GM21786 (cell line): ENCODE measurements around the gene CNBD2.
"Not testable (repeated sequence)": the region's sequence is repeated elsewhere in the genome, so short reads cannot be mapped to it uniquely, and the experiment has no call there.

Source experiments
- ATAC-seq: cut with Tn5 transposase; IDR thresholded peaks from one replicate; pipeline ENCODE4 v1.9.1; 2021; ENCODE audit not compliant: unreplicated experiment

The CNBD2 gene

GRCh38 chr20:36060676-36061075 lies 92.3 kb downstream of the CNBD2 start:
- no peak for ATAC-seq

DNA sequence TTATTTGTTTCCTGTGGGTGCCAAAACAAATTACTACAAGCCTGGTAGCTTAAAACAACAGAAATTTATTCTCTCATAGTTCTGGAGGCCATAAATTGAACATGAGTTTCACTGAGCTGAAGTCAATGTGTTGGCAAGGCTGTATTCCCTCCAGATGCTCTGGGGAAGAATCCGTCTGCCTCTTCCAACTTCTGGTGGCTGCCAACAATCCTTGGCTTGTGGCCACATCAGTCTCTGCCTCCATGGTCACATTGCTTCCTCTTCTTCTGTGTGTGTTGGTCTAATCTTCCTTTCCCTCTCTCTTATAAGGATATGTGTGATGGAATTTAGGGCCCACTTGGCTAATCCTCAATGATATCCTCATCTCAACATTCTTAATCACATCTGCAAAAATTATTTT lies 93.4 kb downstream of the CNBD2 start:
- no peak for ATAC-seq

GRCh38 chr20:36062799-36063198 lies 94.4 kb downstream of the CNBD2 start:
- no peak for ATAC-seq

- no peak for ATAC-seq
These were observed 95.7 kb downstream of the CNBD2 start for GRCh38 chr20:36063916-36064657.

DNA sequence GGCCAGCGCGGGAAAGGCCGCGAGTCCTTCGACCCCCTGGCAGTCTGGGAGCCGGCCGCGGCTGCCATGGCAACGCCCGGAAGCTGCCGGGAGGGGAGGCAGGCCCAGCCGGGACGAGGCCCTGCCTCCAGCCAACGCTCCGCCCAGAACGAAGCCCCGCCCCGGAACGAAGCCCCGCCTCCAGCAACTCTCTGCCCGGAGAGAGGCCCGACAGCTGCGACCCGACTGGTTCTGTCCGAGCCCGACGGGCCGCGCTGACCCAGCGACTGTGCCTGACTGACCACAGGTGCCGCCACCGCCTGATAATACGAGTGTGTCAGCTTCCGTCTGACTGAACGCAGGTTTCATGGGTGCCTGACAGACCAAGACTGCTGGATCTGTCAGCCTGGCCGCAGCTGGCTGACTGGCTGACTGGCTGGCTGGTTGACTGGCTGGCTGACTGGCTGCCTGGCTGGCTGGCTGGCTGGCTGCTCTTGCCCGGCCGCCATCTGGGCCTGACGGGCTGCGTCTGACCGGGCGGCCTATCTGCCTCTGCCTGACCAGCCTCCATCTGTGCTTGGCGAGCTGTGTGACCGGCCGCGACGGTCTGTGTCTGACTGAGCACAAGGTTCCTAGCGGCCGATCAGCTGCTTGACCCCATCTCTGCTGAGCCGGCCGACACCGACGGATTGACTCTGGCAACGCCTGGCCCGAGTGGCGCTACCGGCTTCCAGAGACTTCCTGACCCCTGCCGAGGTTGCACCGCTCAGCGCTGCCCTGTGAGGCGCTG lies 96.5 kb downstream of the CNBD2 start:
- peak; percentile 93 for ATAC-seq

DNA sequence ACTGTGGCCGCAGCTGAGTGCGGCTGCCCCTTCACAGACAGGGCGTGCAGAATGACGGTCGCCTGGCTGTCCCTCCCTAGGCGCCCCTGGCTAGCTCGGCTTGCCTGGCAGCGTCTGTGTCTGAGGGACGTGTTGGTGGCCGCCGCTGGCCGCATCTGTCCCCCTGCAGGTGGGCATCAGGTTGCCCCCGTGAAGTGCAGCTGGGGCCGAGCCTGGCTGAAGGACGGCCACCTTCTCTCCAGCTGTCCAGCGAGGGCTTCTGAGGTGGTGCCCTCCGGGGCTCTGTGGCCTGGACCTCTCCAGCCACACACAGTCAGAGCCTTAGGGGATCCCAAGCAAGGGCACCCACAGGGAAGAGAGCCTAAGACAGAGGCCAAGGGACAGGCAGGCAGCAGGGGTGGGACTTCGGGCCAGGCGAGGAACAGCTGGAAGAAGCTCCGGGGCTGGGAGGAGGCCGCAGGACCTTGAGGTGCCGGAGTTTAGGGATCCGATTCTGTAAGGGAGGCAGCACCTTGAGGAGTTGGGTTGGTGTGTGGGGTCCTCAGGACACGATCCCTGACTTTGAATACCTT lies 97.1 kb downstream of the CNBD2 start:
- no peak for ATAC-seq

DNA sequence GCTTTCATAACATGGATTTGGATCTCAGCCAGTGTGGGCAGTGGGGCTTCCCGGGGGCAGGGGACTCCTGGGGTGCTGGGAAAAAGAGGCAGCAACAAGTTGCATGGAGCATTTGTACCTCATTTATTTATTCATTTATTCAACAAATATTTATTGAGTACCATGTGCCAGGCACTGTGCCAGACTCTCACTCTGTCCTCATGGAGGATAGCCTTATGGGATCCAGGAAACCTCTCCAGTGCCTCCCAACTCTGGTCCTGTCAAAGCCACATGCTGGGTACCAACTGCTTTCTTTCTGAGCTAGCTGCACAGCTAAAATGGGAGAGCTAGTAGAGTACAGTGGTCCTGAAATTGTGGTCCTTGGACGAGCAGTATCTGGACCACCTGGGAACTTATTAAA lies 98.4 kb downstream of the CNBD2 start:
- no peak for ATAC-seq

DNA sequence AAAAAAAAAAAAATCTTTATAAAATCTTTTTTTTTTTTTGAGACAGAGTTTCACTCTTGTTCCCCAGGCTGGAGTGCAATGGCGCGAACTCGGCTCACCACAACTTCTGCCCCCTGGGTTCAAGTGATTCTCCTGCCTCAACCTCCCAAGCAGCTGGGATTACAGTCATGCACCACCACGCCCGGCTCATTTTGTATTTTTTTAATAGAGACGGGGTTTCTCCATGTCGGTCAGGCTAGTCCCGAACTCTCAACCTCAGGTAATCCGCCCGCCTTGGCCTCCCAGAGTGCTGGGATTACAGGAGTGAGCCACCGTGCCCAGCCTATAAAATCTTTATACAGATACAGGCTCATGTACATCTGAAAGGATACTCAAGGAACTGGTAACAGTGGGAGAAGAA lies 100.1 kb downstream of the CNBD2 start:
- not testable (repeated sequence) for ATAC-seq

- no peak for ATAC-seq
These were observed 102.1 kb downstream of the CNBD2 start for GRCh38 chr20:36070451-36070850.

- no peak for ATAC-seq
These were observed 103.5 kb downstream of the CNBD2 start for GRCh38 chr20:36071848-36072247.

DNA sequence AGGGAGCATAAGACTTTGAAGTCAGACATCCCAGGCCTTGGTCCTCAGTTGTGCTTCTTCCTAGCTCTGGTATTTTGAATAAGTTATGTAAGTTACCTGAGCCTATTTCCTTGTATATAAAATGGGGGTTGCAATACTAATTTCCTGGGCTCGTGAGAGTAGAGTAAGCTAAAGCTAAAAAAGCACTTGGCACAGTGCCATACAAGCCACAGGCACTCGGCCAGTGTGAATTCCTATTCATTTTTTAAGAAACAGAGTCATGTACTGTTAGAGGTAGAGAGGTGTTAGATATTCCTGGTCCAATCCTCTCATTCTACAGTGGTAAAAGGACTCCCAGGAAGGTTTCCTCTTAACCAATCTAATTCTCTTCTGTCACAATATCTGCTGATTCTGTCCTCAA lies 106.6 kb downstream of the CNBD2 start:
- no peak for ATAC-seq

DNA sequence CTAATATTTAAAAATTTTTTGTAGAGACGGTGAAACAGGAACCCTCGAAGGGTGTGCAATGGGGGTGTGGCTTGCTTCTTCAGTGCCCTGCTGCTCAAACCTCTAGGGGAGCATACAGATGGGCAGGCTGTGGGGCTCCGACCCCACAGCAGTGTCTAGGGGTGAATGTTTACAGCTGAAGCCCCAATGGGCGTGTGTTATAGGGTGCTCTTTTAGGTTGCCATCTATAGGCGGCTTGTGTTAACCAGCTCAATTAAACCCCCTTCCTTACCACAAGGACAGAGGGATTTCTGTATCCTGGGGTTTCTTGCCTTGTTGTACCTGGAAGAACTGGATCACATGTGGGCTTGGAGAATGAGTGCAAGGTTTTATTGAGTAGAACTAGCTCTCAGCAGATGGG lies 109.4 kb downstream of the CNBD2 start:
- ATAC-seq, result not testable (repeated sequence)

DNA sequence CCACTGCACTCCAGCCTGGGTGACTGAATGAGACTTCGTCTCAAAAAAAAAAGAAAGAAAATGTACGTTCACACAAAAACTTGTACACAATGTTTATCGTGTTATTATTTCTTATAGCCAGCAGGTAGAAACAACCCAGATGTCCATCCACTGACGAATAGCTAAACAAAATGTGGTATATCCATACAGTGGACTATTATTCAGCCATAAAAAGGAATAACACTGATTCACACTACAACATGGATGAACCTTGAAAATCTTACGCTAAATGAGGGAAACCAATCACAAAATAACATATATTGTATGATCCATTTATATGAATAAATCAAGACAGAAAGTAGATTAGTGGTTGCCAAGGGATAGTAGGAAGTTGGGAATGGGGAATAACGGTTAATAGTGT lies 111.1 kb downstream of the CNBD2 start:
- no peak for ATAC-seq

GRCh38 chr20:36079984-36080383 lies 111.6 kb downstream of the CNBD2 start:
- not testable (repeated sequence) for ATAC-seq
